OCI-LY7 (cell line): ENCODE measurements around the gene XAB2. TPM values are rescaled to one million over a fixed set of nuclear protein-coding genes. Genes with fewer than 3 reads are reported as not detected.
"Not testable (repeated sequence)": the region's sequence is repeated elsewhere in the genome, so short reads cannot be mapped to it uniquely, and the experiment has no call there.

ENCODE experiments used
- BruUV-seq: library from RNA; stranded (reverse); fragments of 400-500 nt; replicated peaks from 2 replicates; lab custom pipeline; 2021; lab: Mats Ljungman, UMichigan
- CTCF ChIA-PET: fragments of 300-600 bp; sonication (Branson Sonifier 250); formaldehyde crosslinking; loops from one replicate; lab custom pipeline; 2022; ENCODE audit warnings: antibody characterized with exemption; ENCODE audit not compliant: unreplicated experiment; lab: Charles Lee
- POLR2A ChIA-PET: fragments of 300-600 bp; sonication (Branson Sonifier 250); formaldehyde crosslinking; loops from one replicate; lab custom pipeline; 2022; ENCODE audit warnings: antibody characterized with exemption; lab: Charles Lee
- DNase-seq: peaks from one replicate; pipeline ENCODE4 v3.0.0-alpha.2; 2015; ENCODE audit warnings: low spot score
- H2AFZ ChIP-seq: fragments of 200-600 bp; sonication (generic), shearing (Covaris generic); 2 replicates; pipeline ENCODE4 v1.6.1; 2014; ENCODE audit warnings: mild to moderate bottlenecking, antibody characterized with exemption, low read length, moderate library complexity
- H3K27ac ChIP-seq: fragments of 200-600 bp; sonication (generic); 2 replicates; pipeline ENCODE4 v1.5.1; 2014; ENCODE audit warnings: mixed run types, low read depth, mild to moderate bottlenecking, moderate library complexity, low read length, inconsistent platforms; ENCODE audit not compliant: poor library complexity, severe bottlenecking
- H3K36me3 ChIP-seq: fragments of 200-600 bp; sonication (generic); 2 replicates; pipeline ENCODE4 v1.6.1; 2014; ENCODE audit warnings: mild to moderate bottlenecking, antibody characterized with exemption, low read length, moderate library complexity, mixed read lengths; ENCODE audit not compliant: insufficient read depth
- H3K4me1 ChIP-seq: fragments of 200-600 bp; sonication (generic); 2 replicates; pipeline ENCODE4 v1.5.1; 2014; ENCODE audit warnings: mild to moderate bottlenecking, low read length; ENCODE audit not compliant: insufficient read depth, poor library complexity, severe bottlenecking
- H3K4me2 ChIP-seq: fragments of 200-600 bp; sonication (generic); 2 replicates; pipeline ENCODE4 v1.6.1; 2014; ENCODE audit warnings: mild to moderate bottlenecking, low read length
- H3K4me3 ChIP-seq: fragments of 200-600 bp; sonication (generic); 2 replicates; pipeline ENCODE4 v1.5.1; 2014; ENCODE audit warnings: mild to moderate bottlenecking, low read depth, low read length; ENCODE audit not compliant: poor library complexity, severe bottlenecking
- H3K79me2 ChIP-seq: fragments of 200-600 bp; sonication (generic); 2 replicates; pipeline ENCODE4 v1.6.1; 2016; ENCODE audit warnings: low read depth, mild to moderate bottlenecking, low read length, moderate library complexity, mixed read lengths; ENCODE audit not compliant: insufficient read depth
- H3K9me2 ChIP-seq: fragments of 200-600 bp; sonication (generic); 2 replicates; pipeline ENCODE4 v1.6.1; 2016; ENCODE audit warnings: mild to moderate bottlenecking, low read length, mixed read lengths; ENCODE audit not compliant: insufficient read depth
- H3K9me3 ChIP-seq: fragments of 200-600 bp; sonication (generic); 2 replicates; pipeline ENCODE4 v1.6.1; 2014; ENCODE audit warnings: mild to moderate bottlenecking, mixed run types, low read length, mixed read lengths
- H4K20me1 ChIP-seq: fragments of 200-600 bp; sonication (generic); 2 replicates; pipeline ENCODE4 v1.6.1; 2014; ENCODE audit warnings: mild to moderate bottlenecking, antibody characterized with exemption, low read length, moderate library complexity, mixed read lengths; ENCODE audit not compliant: insufficient read depth
- EZH2phosphoT487 ChIP-seq: fragments of 200-600 bp; sonication (generic); IDR thresholded peaks from 2 replicates; pipeline ENCODE4 v1.6.1; 2018; ENCODE audit warnings: low read depth, borderline replicate concordance, mild to moderate bottlenecking, mixed run types, antibody characterized with exemption, low read length, moderate library complexity, mixed read lengths
- intact Hi-C: fragments of 100-400 bp; cut with micrococcal nuclease; formaldehyde crosslinking; loops from one replicate; pipeline ENCODE4 v1.10.0; 2022; ENCODE audit not compliant: unreplicated experiment
- total RNA-seq, 2 experiments: library from RNA; depleted of rRNA in 1 of 2; stranded (reverse); fragments of >200 nt in 1 of 2; shearing (Covaris generic) in 1 of 2; gene quantifications; 2 replicates each; pipeline ENCODE4 v1.2.3, GENCODE V29; 2014 to 2022
- TF ChIP-seq, protein P1 (sequence below): fragments of 200-600 bp; sonication (generic); conservative IDR thresholded peaks from 2 replicates; pipeline ENCODE4 v1.5.1; 2014; ENCODE audit warnings: mild to moderate bottlenecking, antibody characterized with exemption, low read length, moderate library complexity, mixed read lengths

XAB2 gene
- total RNA-seq, 2 experiments from 2014 or later, result 36.6 to 39.9 TPM

GRCh38 chr19:7644550-7644877, 15.2 kb upstream of the XAB2 start:
- Histone ChIP-seq H4K20me1 (no peaks in the 10 kb centered on the region), H3K79me2 (no peaks in the 10 kb centered on the region), H3K4me3 (no peak overlapping the region), H3K9me2 (no peaks in the 10 kb centered on the region), H3K4me2 (no peak overlapping the region), H3K9me3 (no peaks in the 10 kb centered on the region), H3K27ac (no peak overlapping the region), H2AFZ (no peak overlapping the region), H3K4me1 (no peaks in the 10 kb centered on the region), H3K36me3 (no peaks in the 10 kb centered on the region)
- intact Hi-C loops, result no loop called here
- no TSS peak for BruUV-seq
- ChIA-PET CTCF (no interaction called here), POLR2A (no interaction called here)
- no peak for DNase-seq
- TF ChIP-seq EZH2phosphoT487, result no peak
- TF ChIP-seq, protein P1, sequence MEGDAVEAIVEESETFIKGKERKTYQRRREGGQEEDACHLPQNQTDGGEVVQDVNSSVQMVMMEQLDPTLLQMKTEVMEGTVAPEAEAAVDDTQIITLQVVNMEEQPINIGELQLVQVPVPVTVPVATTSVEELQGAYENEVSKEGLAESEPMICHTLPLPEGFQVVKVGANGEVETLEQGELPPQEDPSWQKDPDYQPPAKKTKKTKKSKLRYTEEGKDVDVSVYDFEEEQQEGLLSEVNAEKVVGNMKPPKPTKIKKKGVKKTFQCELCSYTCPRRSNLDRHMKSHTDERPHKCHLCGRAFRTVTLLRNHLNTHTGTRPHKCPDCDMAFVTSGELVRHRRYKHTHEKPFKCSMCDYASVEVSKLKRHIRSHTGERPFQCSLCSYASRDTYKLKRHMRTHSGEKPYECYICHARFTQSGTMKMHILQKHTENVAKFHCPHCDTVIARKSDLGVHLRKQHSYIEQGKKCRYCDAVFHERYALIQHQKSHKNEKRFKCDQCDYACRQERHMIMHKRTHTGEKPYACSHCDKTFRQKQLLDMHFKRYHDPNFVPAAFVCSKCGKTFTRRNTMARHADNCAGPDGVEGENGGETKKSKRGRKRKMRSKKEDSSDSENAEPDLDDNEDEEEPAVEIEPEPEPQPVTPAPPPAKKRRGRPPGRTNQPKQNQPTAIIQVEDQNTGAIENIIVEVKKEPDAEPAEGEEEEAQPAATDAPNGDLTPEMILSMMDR, result no peak

DNA sequence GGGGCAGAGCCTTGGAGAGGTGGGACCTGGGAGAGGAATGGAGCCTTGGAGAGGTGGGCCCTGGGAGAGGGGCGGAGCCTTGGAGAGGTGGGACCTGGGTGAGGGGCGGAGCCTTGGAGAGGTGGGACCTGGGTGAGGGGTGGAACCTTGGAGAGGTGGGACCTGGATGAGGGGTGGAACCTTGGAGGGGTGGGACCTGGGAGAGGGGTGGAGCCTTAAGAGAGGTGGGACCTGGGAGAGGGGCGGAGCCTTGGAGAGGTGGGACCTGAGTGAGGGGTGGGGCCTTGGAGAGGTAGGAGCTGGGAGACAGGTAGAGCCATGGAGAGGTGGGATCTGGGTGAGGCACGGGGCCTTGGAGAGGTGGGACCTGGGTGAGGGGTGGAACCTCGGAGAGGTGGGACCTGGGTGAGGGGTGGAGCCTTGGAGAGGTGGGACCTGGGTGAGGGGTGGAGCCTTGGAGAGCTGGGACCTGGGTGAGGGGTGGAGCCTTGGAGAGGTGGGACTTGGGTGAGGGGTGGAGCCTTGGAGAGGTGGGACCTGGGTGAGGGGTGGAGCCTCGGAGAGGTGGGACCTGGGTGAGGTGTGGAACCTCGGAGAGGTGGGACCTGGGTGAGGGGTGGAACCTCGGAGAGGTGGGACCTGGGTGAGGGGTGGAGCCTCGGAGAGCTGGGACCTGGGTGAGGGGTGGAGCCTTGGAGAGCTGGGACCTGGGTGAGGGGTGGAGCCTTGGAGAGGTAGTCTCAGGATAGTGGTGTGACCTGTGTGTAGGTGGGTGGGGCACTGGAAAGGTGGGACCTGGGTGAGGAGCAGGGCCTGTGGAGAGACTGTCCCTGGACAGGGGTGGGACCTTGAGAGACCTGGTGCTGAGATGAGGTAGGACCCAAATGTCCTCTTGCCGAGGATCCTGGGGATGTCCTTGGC, 14.5 kb upstream of the XAB2 start:
- ChIA-PET POLR2A (interaction anchor here (0.6 to 0.8 kb wide), 3 partner anchors 10 to 99 kb away, joined by 3 to 4 read pairs (median 3); no protein-coding TSS in a partner anchor), CTCF (interaction anchor here (0.6 kb wide), 1 partner anchor 9 kb away, joined by 3 read pairs; no protein-coding TSS in a partner anchor)
- H3K4me2 ChIP-seq, H3K36me3 ChIP-seq, H4K20me1 ChIP-seq, H3K4me3 ChIP-seq, H3K9me3 ChIP-seq, BruUV-seq, H3K4me1 ChIP-seq, intact Hi-C loops, H3K79me2 ChIP-seq, H3K27ac ChIP-seq, H3K9me2 ChIP-seq, H2AFZ ChIP-seq: not testable (repeated sequence)
- DNase-seq, result peak; percentile 67

DNA sequence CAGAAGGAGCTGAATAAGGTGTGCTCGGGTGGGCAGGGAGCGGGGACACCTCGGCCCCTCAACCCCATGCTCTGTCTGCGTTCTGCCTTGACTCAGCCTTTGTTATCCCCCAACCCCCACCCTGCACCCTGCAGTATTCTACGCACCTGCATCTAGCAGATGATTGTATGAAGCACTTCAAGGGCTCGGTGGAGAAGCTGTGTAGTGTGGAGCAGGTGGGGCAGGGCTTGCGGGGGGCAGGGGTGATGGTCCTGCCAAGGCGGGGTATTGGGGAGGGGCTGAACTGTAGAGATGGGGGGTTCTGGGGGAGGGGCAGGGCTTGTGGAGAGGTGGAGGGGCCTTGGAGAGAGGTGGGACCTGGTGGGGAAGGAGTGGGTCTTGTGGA, 13.7 kb upstream of the XAB2 start:
- Histone ChIP-seq H3K4me2 (no peak overlapping the region), H2AFZ (no peak overlapping the region), H3K9me2 (no peaks in the 10 kb centered on the region), H3K4me1 (peaks cover 2% of the 10 kb centered on the region), H3K79me2 (no peaks in the 10 kb centered on the region), H4K20me1 (no peaks in the 10 kb centered on the region), H3K4me3 (no peak overlapping the region), H3K9me3 (no peaks in the 10 kb centered on the region), H3K36me3 (no peaks in the 10 kb centered on the region), H3K27ac (no peak overlapping the region)
- DNase-seq, result no peak
- ChIA-PET CTCF (no interaction called here), POLR2A (no interaction called here)
- TF ChIP-seq, protein P1, result no peak
- no peak for TF ChIP-seq EZH2phosphoT487
- no TSS peak for BruUV-seq
- intact Hi-C loops, result no loop called here
